Esophagus muscularis mucosa (tissue), 4 donors: ENCODE results near the gene DNAH2. TPM values are rescaled to one million over a fixed set of nuclear protein-coding genes. Genes with fewer than 3 reads are reported as not detected.

Source experiments
- DNase-seq: peaks from one replicate; pipeline ENCODE4 v3.0.0-alpha.2; 2017; ENCODE audit errors: extremely low spot score
- H3K27ac ChIP-seq, 4 donors: fragments of 200-600 bp; sonication (generic); replicated peaks in 1 of 4; 1 replicate in 3 of 4; 2 replicates in 1 of 4; pipeline ENCODE4 v1.5.1; 2016 to 2019; ENCODE audit warnings: mild to moderate bottlenecking in 1 of 4
- H3K27me3 ChIP-seq, 4 donors: fragments of 200-600 bp; sonication (generic); one replicate each; pipeline versions ENCODE4 v1.5.1 to v1.6.0; 2016 to 2019
- H3K36me3 ChIP-seq, 4 donors: fragments of 200-600 bp; sonication (generic); one replicate each; pipeline ENCODE4 v1.5.1; 2016 to 2019
- H3K4me1 ChIP-seq, 4 donors: fragments of 200-600 bp; sonication (generic); one replicate each; pipeline ENCODE4 v1.5.1; 2016 to 2019
- H3K4me3 ChIP-seq, 4 donors: fragments of 200-600 bp; sonication (generic); 1 replicate in 2 of 4; 2 replicates in 2 of 4; pipeline ENCODE4 v1.5.1; 2016 to 2019; ENCODE audit warnings: mild to moderate bottlenecking in 4 of 4, moderate library complexity in 1 of 4
- H3K9me3 ChIP-seq, 4 donors: fragments of 200-600 bp; sonication (generic); 1 replicate in 3 of 4; 2 replicates in 1 of 4; pipeline ENCODE4 v1.5.1; 2016 to 2019
- EP300 ChIP-seq: sonication (generic); formaldehyde crosslinking; IDR thresholded peaks from one replicate; pipeline ENCODE4 v1.6.1; 2017; ENCODE audit warnings: antibody characterized with exemption
- POLR2A ChIP-seq: fragments of 450-650 bp; IDR thresholded peaks from one replicate; pipeline ENCODE4 v1.6.1; 2017; ENCODE audit warnings: antibody characterized with exemption, moderate library complexity, mild to moderate bottlenecking, low read depth
- POLR2AphosphoS5 ChIP-seq, 2 donors: sonication (generic); formaldehyde crosslinking; IDR thresholded peaks; one replicate each; pipeline ENCODE4 v1.6.1; 2017; ENCODE audit warnings: antibody characterized with exemption in 2 of 2
- WGBS: methylation state at CpG from one replicate; pipeline ENCODE4 v1.1.5; 2018; 5-methylcytosine and 5-hydroxymethylcytosine counted together
- intact Hi-C: fragments of 100-400 bp; cut with DNase I; formaldehyde crosslinking; loops from one replicate; pipeline ENCODE4 v1.15.1; 2023
- total RNA-seq, 4 donors: library from RNA; depleted of rRNA; stranded (reverse); fragments of >200 nt; gene quantifications; one replicate each; pipeline versions ENCODE4 v1.1.0 to v1.2.1, GENCODE V29; 2016
- TF ChIP-seq, protein P1 (sequence below), 3 experiments: fragments of 200-600 bp in 2 of 3; fragments of 450-650 bp in 1 of 3; sonication (generic) in 2 of 3; IDR thresholded peaks; one replicate each; pipeline ENCODE4 v1.5.1; 2017 to 2019; ENCODE audit warnings: antibody characterized with exemption in 3 of 3, mild to moderate bottlenecking in 2 of 3, moderate library complexity in 1 of 3

Gene DNAH2
- total RNA-seq, 4 donors from 2014 or later: under 0.01 to 0.17 (median 0.06) TPM

DNA sequence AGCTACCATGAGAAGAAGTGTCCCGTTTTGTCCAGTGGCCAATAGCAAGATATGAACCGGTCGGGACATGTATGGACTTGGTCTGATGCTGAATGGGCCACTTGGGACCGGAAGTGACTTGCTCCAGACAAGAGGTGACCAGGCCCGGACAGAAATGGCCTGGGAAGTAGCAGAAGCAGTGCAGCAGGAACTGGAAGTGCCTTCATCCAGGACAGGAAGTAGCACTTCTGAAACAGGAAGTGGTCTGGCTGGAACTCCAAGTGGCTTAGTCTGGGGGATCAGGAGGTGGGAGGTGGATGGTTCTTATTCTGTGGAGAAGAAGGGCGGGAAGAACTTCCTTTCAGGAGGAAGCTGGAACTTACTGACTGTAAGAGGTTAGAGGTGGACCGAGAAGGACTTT, 7.2 kb upstream of the DNAH2 start:
- H3K36me3 ChIP-seq: no peaks in the 10 kb centered on the region
- H3K4me1 ChIP-seq: peaks cover 4 to 7% (median 6%) of the 10 kb centered on the region in 4 donors
- H3K27ac ChIP-seq: no peak overlapping the region
- H3K27me3 ChIP-seq: peaks cover 0 to 100% (median 39%) of the 10 kb centered on the region in 4 donors
- intact Hi-C loops: no loop called here
- DNase-seq: no peak
- H3K4me3 ChIP-seq: no peak overlapping the region
- 79% methylated on average over 7 of the region's 7 CpGs for WGBS
- no peaks in the 10 kb centered on the region for H3K9me3 ChIP-seq
- no peak for TF ChIP-seq POLR2AphosphoS5 (IDR thresholded peaks at IDR 0.05)
- TF ChIP-seq EP300: no peak
- no peak for TF ChIP-seq POLR2A
- TF ChIP-seq, protein P1, sequence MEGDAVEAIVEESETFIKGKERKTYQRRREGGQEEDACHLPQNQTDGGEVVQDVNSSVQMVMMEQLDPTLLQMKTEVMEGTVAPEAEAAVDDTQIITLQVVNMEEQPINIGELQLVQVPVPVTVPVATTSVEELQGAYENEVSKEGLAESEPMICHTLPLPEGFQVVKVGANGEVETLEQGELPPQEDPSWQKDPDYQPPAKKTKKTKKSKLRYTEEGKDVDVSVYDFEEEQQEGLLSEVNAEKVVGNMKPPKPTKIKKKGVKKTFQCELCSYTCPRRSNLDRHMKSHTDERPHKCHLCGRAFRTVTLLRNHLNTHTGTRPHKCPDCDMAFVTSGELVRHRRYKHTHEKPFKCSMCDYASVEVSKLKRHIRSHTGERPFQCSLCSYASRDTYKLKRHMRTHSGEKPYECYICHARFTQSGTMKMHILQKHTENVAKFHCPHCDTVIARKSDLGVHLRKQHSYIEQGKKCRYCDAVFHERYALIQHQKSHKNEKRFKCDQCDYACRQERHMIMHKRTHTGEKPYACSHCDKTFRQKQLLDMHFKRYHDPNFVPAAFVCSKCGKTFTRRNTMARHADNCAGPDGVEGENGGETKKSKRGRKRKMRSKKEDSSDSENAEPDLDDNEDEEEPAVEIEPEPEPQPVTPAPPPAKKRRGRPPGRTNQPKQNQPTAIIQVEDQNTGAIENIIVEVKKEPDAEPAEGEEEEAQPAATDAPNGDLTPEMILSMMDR (IDR thresholded peaks at IDR 0.05): no peak

DNA sequence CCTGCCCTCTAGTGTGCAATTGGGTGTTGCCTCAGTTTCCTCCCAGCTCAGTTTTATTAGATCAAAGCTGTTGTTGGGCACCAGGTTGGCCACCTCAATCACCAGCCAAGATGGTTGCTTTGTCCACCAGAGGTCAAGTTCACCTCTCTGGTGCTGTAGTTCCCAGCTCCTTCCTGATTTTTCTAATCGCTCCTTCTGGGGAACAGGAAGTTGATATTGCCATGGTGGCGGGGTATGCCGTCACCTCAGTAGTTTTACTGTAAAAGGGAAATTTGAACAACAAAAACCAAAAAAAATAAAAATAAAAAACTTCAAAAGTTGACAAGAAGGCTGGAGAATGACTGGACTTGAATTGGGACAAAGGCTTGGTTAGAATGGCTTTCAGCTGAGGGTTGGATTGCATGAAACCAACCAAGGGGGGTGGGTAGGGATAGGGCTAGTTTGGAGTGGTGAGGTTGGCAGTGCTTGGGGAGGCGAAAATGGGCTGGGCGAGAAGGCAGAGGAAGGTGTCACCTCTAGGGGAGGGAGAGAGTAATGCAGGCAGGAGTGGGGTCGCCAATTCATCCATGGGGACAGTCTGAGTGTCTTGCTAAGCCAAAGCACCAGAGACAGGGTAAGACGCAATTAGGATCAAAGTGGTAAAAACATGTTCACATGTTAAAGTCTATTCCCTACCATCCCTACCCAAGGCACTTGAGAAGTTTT, 6.3 kb upstream of the DNAH2 start:
- Histone ChIP-seq H3K27me3 (peaks cover 0 to 100% (median 31%) of the 10 kb centered on the region in 4 donors), H3K4me3 (no peak overlapping the region), H3K4me1 (peaks cover under 1 to 4% (median 1%) of the 10 kb centered on the region in 4 donors), H3K9me3 (no peaks in the 10 kb centered on the region), H3K27ac (no peak overlapping the region), H3K36me3 (no peaks in the 10 kb centered on the region)
- no peak for TF ChIP-seq POLR2A
- TF ChIP-seq POLR2AphosphoS5 (IDR thresholded peaks at IDR 0.05): no peak
- no peak for TF ChIP-seq EP300
- TF ChIP-seq, protein P1 (IDR thresholded peaks at IDR 0.05): no peak
- no peak for DNase-seq
- intact Hi-C loops: no loop called here
- 83% methylated on average over 7 of the region's 7 CpGs for WGBS

DNA sequence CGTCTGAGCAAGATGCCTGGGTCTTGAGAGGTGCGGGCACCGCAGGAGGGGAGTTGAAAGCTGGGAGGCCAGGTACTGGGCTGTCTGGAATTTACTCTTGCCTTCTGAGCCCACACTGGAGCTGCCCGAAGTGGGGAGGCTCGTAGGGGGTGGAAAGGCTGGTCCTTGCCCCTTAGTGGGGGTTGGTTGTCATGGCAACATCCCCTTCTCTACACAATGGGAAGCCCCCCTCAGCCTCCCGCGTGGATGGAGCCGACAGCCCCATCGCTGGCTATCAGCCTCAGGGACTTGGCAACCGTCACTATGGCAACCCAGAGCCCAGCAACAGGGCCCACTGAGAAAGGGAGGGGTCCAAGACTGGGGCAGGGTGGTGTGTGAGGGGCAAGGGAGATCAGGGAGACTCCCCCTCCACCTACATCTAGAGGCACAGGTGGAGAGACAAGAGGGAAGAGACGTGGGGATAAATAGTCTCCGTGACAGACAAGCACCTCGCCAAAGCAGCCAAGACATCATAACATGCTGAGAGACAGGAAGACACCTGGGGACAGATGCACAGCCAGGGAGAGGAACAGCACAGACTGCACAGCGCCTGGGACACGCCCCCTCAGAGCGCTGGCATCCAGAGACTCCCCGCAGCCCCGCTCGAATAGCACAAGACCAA, 5.3 kb upstream of the DNAH2 start:
- H3K9me3 ChIP-seq: no peaks in the 10 kb centered on the region
- H3K27ac ChIP-seq: no peak overlapping the region
- 18% methylated on average over 6 of the region's 19 CpGs for WGBS
- intact Hi-C loops: no loop called here
- H3K27me3 ChIP-seq: peaks cover 0 to 94% (median 27%) of the 10 kb centered on the region in 4 donors
- TF ChIP-seq POLR2A (no peak), EP300 (no peak)
- TF ChIP-seq, protein P1 (IDR thresholded peaks at IDR 0.05): no peak
- no peak overlapping the region for H3K4me3 ChIP-seq
- no peak for DNase-seq
- peaks cover 11 to 14% (median 12%) of the 10 kb centered on the region in 4 donors for H3K4me1 ChIP-seq
- H3K36me3 ChIP-seq: no peaks in the 10 kb centered on the region

DNA sequence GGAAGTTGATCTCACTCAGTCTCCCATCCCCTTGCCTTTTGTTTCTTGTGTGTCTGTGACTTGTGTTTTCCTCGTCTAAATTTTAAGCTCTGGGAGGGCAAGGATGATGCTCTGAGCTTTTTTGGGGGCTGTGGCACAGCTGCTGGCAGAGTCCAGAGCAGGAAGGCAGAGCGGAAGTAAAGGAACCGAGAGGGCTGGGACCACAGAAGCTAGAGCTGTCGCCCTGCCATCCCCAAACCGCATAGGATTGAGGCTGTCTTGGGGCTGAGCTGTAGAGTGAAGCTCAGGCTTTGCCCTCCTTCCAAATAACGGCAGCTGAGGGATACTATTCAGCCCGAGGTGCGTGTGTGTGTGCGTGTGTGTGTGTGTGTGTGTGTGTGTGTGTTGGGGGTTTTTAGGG, 3.8 kb upstream of the DNAH2 start:
- H3K4me1 ChIP-seq: peaks cover 18 to 25% (median 21%) of the 10 kb centered on the region in 4 donors
- intact Hi-C loops: no loop called here
- H3K9me3 ChIP-seq: no peaks in the 10 kb centered on the region
- TF ChIP-seq, protein P1 (IDR thresholded peaks at IDR 0.05): no peak
- H3K4me3 ChIP-seq: no peak overlapping the region
- H3K27ac ChIP-seq: no peak overlapping the region
- 34% methylated on average over 9 of the region's 9 CpGs for WGBS
- H3K27me3 ChIP-seq: peaks cover 0 to 78% (median 26%) of the 10 kb centered on the region in 4 donors
- no peak for DNase-seq
- H3K36me3 ChIP-seq: no peaks in the 10 kb centered on the region
